ENCODE measurements around the gene EHMT1. TPM values are rescaled to one million over a fixed set of nuclear protein-coding genes. Genes with fewer than 3 reads are reported as not detected.

Gene EHMT1
- polyA plus RNA-seq, 3 donors: 10.1 to 46.5 (median 15.0) TPM

- H3K4me1 Mint-ChIP-seq: peaks cover 21% of the 10 kb centered on the region
- H3K9me3 Mint-ChIP-seq: peaks cover 2 to 30% (median 24%) of the 10 kb centered on the region in 7 donors
- no peak overlapping the region for H3K9ac ChIP-seq (ENCODE audit: insufficient read depth, low read length, poor library complexity, severe bottlenecking)
Observed at GRCh38 chr9:137703842-137704508, 85.2 kb downstream of the EHMT1 start.

GRCh38 chr9:137705443-137705863 lies 86.6 kb downstream of the EHMT1 start:
- Mint-ChIP-seq H3K27ac (peak overlapping the region in 1 of 7 donors; percentile 63), H3K27me3 (ENCODE audit: low read depth in 3 of 3) (no peaks in the 10 kb centered on the region), H3K36me3 (peaks cover 12 to 40% of the 10 kb centered on the region in 2 donors), H3K4me3 (no peak overlapping the region), H3K9me3 (peaks cover 2 to 30% (median 24%) of the 10 kb centered on the region in 7 donors), H3K4me1 (peaks cover 18% of the 10 kb centered on the region)
- Histone ChIP-seq H3K27me3 (ENCODE audit: control insufficient read depth in 2 of 2, insufficient read depth in 2 of 2, low read length in 2 of 2) (no peaks in the 10 kb centered on the region), H3K79me2 (ENCODE audit: insufficient read depth, low read length) (peaks cover 88% of the 10 kb centered on the region), H2AFZ (ENCODE audit: insufficient read depth, low read depth, low read length, poor library complexity, severe bottlenecking) (no peak overlapping the region), H4K20me1 (ENCODE audit: insufficient read depth, low read length) (peaks cover 90% of the 10 kb centered on the region), H3K4me3 (replicated peaks in 1 of 3; ENCODE audit: low read depth in 2 of 3, low read length in 3 of 3) (no peak overlapping the region), H3K4me1 (ENCODE audit: control insufficient read depth in 1 of 2, insufficient read depth in 2 of 2, low read length in 2 of 2) (no peaks in the 10 kb centered on the region), H3K4me2 (replicated peaks; ENCODE audit: extremely low read depth, low read length, poor library complexity, severe bottlenecking) (no peak overlapping the region), H3K36me3 (replicated peaks in 1 of 2; ENCODE audit: control insufficient read depth in 1 of 2, insufficient read depth in 2 of 2, low read length in 2 of 2) (peaks cover 0 to 25% of the 10 kb centered on the region in 2 donors), H3K9me3 (replicated peaks in 1 of 2; ENCODE audit: control insufficient read depth in 1 of 2, insufficient read depth in 1 of 2, low read length in 2 of 2) (peaks cover 17% of the 10 kb centered on the region in 2 donors), H3K27ac (ENCODE audit: low read depth in 1 of 2, low read length in 2 of 2) (no peak overlapping the region), H3K9ac (ENCODE audit: insufficient read depth, low read length, poor library complexity, severe bottlenecking) (no peak overlapping the region)
- WGBS (ENCODE audit: insufficient coverage): 24% methylated on average over 7 of the region's 8 CpGs
- no peak for DNase-seq
- TF ChIP-seq CTCF (IDR thresholded peaks at IDR 0.05): no peak
- intact Hi-C loops (cut with micrococcal nuclease): no loop called here

More at GRCh38 chr9:137703842-137704508, 85.2 kb downstream of the EHMT1 start:
- Histone ChIP-seq H3K36me3 (replicated peaks in 1 of 2; ENCODE audit: control insufficient read depth in 1 of 2, insufficient read depth in 2 of 2, low read length in 2 of 2) (peaks cover 0 to 14% of the 10 kb centered on the region in 2 donors), H2AFZ (ENCODE audit: insufficient read depth, low read depth, low read length, poor library complexity, severe bottlenecking) (no peak overlapping the region), H3K4me2 (replicated peaks; ENCODE audit: extremely low read depth, low read length, poor library complexity, severe bottlenecking) (no peak overlapping the region), H3K27ac (ENCODE audit: low read depth in 1 of 2, low read length in 2 of 2) (no peak overlapping the region), H4K20me1 (ENCODE audit: insufficient read depth, low read length) (peaks cover 90% of the 10 kb centered on the region), H3K27me3 (ENCODE audit: control insufficient read depth in 2 of 2, insufficient read depth in 2 of 2, low read length in 2 of 2) (no peaks in the 10 kb centered on the region), H3K4me3 (replicated peaks in 1 of 3; ENCODE audit: low read depth in 2 of 3, low read length in 3 of 3) (no peak overlapping the region), H3K4me1 (ENCODE audit: control insufficient read depth in 1 of 2, insufficient read depth in 2 of 2, low read length in 2 of 2) (no peaks in the 10 kb centered on the region), H3K9me3 (replicated peaks in 1 of 2; ENCODE audit: control insufficient read depth in 1 of 2, insufficient read depth in 1 of 2, low read length in 2 of 2) (peaks cover 17% of the 10 kb centered on the region in 2 donors), H3K79me2 (ENCODE audit: insufficient read depth, low read length) (peaks cover 92% of the 10 kb centered on the region)
- Mint-ChIP-seq H3K27me3 (ENCODE audit: low read depth in 3 of 3) (no peaks in the 10 kb centered on the region), H3K36me3 (peaks cover 7 to 27% of the 10 kb centered on the region in 2 donors), H3K4me3 (no peak overlapping the region), H3K27ac (peak overlapping the region in 2 of 7 donors; percentile 52 to 68)
- WGBS (ENCODE audit: insufficient coverage): 100% methylated on average over 2 of the region's 6 CpGs
- intact Hi-C loops (cut with micrococcal nuclease): no loop called here
- no peak for DNase-seq
- no peak for TF ChIP-seq CTCF (IDR thresholded peaks at IDR 0.05)
